ENCODE results near the gene NPR2.

- TF ChIP-seq YY1 (IDR thresholded peaks at IDR 0.05; ENCODE audit: extremely low read depth, insufficient replicate concordance, low read depth, low read length) (no peak), RAD21 (IDR thresholded peaks at IDR 0.05; ENCODE audit: low read depth) (no peak), CTCF (IDR thresholded peaks at IDR 0.05 in 2 of 3, conservative IDR thresholded peaks at IDR 0.05 in 1 of 3; ENCODE audit: borderline replicate concordance in 1 of 3, insufficient read depth in 1 of 3, low read depth in 2 of 3, low read length in 2 of 3) (no peak), ZNF274 (IDR thresholded peaks at IDR 0.05; ENCODE audit: low read depth, low read length) (no peak), REST (IDR thresholded peaks at IDR 0.05; ENCODE audit: low read depth) (no peak), TCF7L2 (IDR thresholded peaks at IDR 0.05; ENCODE audit: borderline replicate concordance, extremely low read depth, insufficient read depth, insufficient read length) (no peak), CEBPB (IDR thresholded peaks at IDR 0.05; ENCODE audit: low read depth) (no peak)
These were observed 54.7 kb downstream of the NPR2 start for GRCh38 chr9:35845824-35846771.
